Mammary epithelial cell (primary cell): ENCODE measurements around the gene CACHD1.

Experiments used
- EZH2 ChIP-seq: IDR thresholded peaks from 2 replicates; pipeline ENCODE4 v1.6.1; 2012; ENCODE audit warnings: low read length, inconsistent platforms, borderline replicate concordance
- TF ChIP-seq, protein P1 (sequence below), 2 donors: IDR thresholded peaks in 1 of 2; conservative IDR thresholded peaks in 1 of 2; 2 replicates each; pipeline ENCODE4 v1.5.1; 2011 to 2012; ENCODE audit warnings: inconsistent platforms in 2 of 2, low read length in 2 of 2, mild to moderate bottlenecking in 2 of 2, control low read depth in 1 of 2, low read depth in 1 of 2; ENCODE audit not compliant: insufficient read depth in 1 of 2; ENCODE audit errors: extremely low read depth in 1 of 2

DNA sequence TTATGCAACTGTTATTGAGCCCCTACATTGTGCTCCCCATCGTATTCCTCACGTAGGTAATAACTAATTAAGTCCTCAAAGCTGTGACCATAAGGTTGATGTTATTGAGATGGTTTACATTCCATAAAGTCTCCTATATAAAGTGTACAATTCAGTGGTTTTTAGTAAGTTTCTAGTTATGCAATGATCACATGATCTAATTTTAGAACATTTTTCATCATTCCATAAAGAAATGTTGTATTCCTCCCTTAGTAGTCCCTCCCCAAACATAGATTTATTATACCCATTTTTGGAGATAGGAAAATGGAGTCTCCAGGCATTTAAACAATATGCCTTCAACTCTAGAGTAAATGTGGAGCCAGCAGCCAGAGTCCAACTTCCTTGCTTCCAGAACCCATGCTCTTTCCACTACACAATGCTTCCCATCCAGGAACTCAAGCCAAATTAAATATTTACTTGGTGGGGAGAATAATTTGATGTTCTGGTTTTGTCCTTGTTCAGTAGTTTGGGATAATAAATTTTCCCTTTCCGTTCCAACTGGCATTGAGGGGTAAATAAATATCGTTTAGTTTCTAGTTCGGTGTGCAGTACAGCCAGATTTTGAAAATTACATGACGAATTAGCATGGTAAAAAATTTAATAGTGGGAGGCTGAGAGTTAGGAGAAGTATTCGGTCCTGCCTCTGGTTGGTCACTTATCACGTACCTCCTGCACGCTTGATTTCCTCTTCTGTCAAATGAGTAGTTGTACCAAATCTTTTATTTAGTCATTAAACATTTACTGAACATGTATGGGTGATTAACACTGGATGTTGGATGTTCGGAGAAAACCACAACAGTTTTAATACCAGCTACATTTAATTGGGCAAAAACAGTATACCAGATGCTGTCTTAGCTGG lies 66.3 kb downstream of the CACHD1 start:
- TF ChIP-seq, protein P1, sequence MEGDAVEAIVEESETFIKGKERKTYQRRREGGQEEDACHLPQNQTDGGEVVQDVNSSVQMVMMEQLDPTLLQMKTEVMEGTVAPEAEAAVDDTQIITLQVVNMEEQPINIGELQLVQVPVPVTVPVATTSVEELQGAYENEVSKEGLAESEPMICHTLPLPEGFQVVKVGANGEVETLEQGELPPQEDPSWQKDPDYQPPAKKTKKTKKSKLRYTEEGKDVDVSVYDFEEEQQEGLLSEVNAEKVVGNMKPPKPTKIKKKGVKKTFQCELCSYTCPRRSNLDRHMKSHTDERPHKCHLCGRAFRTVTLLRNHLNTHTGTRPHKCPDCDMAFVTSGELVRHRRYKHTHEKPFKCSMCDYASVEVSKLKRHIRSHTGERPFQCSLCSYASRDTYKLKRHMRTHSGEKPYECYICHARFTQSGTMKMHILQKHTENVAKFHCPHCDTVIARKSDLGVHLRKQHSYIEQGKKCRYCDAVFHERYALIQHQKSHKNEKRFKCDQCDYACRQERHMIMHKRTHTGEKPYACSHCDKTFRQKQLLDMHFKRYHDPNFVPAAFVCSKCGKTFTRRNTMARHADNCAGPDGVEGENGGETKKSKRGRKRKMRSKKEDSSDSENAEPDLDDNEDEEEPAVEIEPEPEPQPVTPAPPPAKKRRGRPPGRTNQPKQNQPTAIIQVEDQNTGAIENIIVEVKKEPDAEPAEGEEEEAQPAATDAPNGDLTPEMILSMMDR (conservative IDR thresholded peaks at IDR 0.05 in 1 of 2, IDR thresholded peaks at IDR 0.05 in 1 of 2; ENCODE audit: extremely low read depth in 1 of 2, insufficient read depth in 1 of 2, low read depth in 1 of 2, low read length in 2 of 2), result no peak
- TF ChIP-seq EZH2, result no peak
